WERI-Rb-1 (cell line): Measurements from ENCODE around the gene EXOC1.

ENCODE experiments used
- DNase-seq: peaks from one replicate; pipeline ENCODE4 v3.0.0-alpha.2; 2020
- H3K27ac ChIP-seq: fragments of 250-450 bp; sonication (Bioruptor Pico); 2 replicates; pipeline ENCODE4 v1.5.1; 2020; ENCODE audit warnings: mild to moderate bottlenecking, moderate library complexity
- H3K27me3 ChIP-seq: fragments of 250-450 bp; sonication (Bioruptor Pico); 2 replicates; pipeline ENCODE4 v1.5.1; 2021; ENCODE audit warnings: mild to moderate bottlenecking, low read depth, moderate library complexity; ENCODE audit not compliant: insufficient read depth, severe bottlenecking
- H3K36me3 ChIP-seq: fragments of 250-450 bp; sonication (Bioruptor Pico); 2 replicates; pipeline ENCODE4 v1.5.1; 2020; ENCODE audit warnings: mild to moderate bottlenecking, moderate library complexity
- H3K4me3 ChIP-seq: 2 replicates; pipeline ENCODE4 v1.5.1; 2011; ENCODE audit warnings: low read depth, mild to moderate bottlenecking, control low read depth, low read length
- H3K9me3 ChIP-seq: fragments of 250-450 bp; sonication (Bioruptor Pico); 2 replicates; pipeline ENCODE4 v1.5.1; 2021; ENCODE audit warnings: mild to moderate bottlenecking, moderate library complexity; ENCODE audit not compliant: severe bottlenecking
- CTCF ChIP-seq: IDR thresholded peaks from 2 replicates; pipeline ENCODE4 v1.5.1; 2011; ENCODE audit warnings: low read depth, mild to moderate bottlenecking, control low read depth, inconsistent platforms, low read length

EXOC1 gene

GRCh38 chr4:55865228-55865806 is 11.9 kb downstream of the EXOC1 start:
- no peak for TF ChIP-seq CTCF
- no peak for DNase-seq
- H3K9me3 ChIP-seq: no peaks in the 10 kb centered on the region
- no peaks in the 10 kb centered on the region for H3K27me3 ChIP-seq
- H3K36me3 ChIP-seq: no peaks in the 10 kb centered on the region; the same call in none of the 2 replicates
- no peak overlapping the region for H3K4me3 ChIP-seq
- no peak overlapping the region for H3K27ac ChIP-seq

- TF ChIP-seq CTCF: no peak
- Histone ChIP-seq H3K27me3 (no peaks in the 10 kb centered on the region), H3K9me3 (no peaks in the 10 kb centered on the region), H3K27ac (no peak overlapping the region), H3K4me3 (no peak overlapping the region), H3K36me3 (peaks cover 5% of the 10 kb centered on the region)
- DNase-seq: no peak
Measured at GRCh38 chr4:55866290-55866907, 13.0 kb downstream of the EXOC1 start.

- Histone ChIP-seq H3K9me3 (no peaks in the 10 kb centered on the region), H3K27me3 (no peaks in the 10 kb centered on the region), H3K27ac (no peak overlapping the region), H3K4me3 (no peak overlapping the region), H3K36me3 (peaks cover 5% of the 10 kb centered on the region)
- TF ChIP-seq CTCF: peak; percentile 47; the same call in 1 of the 2 replicates
- peak; percentile 22 for DNase-seq
Measured at GRCh38 chr4:55866973-55867574, 13.6 kb downstream of the EXOC1 start.

GRCh38 chr4:55868581-55869090 is 15.2 kb downstream of the EXOC1 start:
- Histone ChIP-seq H3K27me3 (no peaks in the 10 kb centered on the region), H3K4me3 (no peak overlapping the region), H3K27ac (no peak overlapping the region), H3K9me3 (no peaks in the 10 kb centered on the region), H3K36me3 (peaks cover 8% of the 10 kb centered on the region)
- no peak for DNase-seq
- no peak for TF ChIP-seq CTCF

GRCh38 chr4:55871299-55871800 is 17.9 kb downstream of the EXOC1 start:
- DNase-seq: no peak
- Histone ChIP-seq H3K27ac (no peak overlapping the region), H3K27me3 (no peaks in the 10 kb centered on the region), H3K4me3 (no peak overlapping the region), H3K36me3 (peaks cover 8% of the 10 kb centered on the region), H3K9me3 (no peaks in the 10 kb centered on the region)
- no peak for TF ChIP-seq CTCF
